ENCODE results near the gene MTA3.

Gene MTA3

DNA sequence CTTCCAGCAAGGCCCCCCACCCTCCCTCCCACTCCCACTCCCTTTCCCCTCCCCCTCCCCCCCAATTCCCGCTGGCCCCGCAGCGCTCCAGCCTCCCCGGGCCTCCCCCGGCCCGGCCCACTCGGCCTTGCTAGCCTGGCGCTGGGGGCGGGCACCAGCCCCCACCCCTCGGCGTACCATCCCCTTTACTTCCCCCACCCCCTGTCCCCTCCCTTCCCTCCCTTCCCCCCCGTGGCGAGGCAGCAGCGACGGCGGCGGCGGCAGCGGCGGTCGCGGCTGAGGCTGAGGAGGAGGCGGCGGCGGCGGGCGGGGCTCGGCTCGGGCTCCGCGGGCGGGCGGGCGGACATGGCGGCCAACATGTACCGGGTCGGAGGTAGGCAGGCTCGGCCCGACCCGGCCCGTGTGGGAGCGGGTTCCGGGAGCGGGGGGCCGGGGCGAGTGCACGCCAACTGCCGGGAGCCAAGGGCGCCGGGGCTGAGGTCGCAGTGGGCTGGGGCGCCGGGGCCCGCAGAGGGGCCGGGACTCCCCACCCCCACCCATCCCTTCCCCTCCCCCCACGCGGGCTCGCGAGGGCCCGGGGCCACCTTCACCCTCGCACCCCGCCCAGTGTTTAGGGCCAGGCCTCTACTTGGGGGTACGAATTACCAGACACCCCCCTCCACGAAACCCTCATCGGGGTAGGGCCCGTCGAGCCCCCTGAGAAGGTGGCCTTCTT lies at the start of gene MTA3:
MTA3 (plus strand) TSS at position 232 of the 715 bp plus-strand sequence; CDS start at position 346, 114 bp downstream.
- DNase-seq (ENCODE audit: low spot score), result peak; percentile 76
- TF ChIP-seq, protein P1, sequence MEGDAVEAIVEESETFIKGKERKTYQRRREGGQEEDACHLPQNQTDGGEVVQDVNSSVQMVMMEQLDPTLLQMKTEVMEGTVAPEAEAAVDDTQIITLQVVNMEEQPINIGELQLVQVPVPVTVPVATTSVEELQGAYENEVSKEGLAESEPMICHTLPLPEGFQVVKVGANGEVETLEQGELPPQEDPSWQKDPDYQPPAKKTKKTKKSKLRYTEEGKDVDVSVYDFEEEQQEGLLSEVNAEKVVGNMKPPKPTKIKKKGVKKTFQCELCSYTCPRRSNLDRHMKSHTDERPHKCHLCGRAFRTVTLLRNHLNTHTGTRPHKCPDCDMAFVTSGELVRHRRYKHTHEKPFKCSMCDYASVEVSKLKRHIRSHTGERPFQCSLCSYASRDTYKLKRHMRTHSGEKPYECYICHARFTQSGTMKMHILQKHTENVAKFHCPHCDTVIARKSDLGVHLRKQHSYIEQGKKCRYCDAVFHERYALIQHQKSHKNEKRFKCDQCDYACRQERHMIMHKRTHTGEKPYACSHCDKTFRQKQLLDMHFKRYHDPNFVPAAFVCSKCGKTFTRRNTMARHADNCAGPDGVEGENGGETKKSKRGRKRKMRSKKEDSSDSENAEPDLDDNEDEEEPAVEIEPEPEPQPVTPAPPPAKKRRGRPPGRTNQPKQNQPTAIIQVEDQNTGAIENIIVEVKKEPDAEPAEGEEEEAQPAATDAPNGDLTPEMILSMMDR (IDR thresholded peaks at IDR 0.05; ENCODE audit: borderline replicate concordance, control extremely low read depth, extremely low read depth, insufficient read depth, missing control alignments), result no peak
- in situ Hi-C loops (cut with MboI; ENCODE audit: low sequenced_read_pairs, unreplicated experiment), result no loop called here

GRCh38 chr2:42519624-42520023 lies 48.8 kb upstream of the MTA3 start:
- no peak for DNase-seq (ENCODE audit: low spot score)
- in situ Hi-C loops (cut with MboI; ENCODE audit: low sequenced_read_pairs, unreplicated experiment), result no loop called here

DNA sequence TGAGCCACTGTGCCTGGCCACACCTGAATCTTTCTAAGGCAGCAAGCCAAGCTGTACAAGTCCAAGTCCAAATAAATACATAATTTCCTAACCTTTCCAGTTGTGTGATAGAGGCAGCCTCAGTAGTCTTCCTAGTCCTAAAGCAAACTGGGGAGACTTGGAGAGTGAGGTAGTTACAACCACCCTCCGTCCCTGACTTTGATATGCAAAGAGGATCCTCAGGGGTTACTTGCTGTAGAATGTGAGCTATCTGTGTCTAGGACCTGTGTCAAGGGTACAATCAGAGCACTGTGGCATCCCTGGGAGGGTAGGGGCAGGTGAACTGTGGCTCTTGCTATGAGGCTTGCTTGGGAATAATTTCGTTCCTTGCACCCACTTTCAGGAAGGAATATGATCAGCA lies 46.4 kb upstream of the MTA3 start:
- DNase-seq (ENCODE audit: low spot score), result no peak
- TF ChIP-seq, protein P1 (IDR thresholded peaks at IDR 0.05; ENCODE audit: borderline replicate concordance, control extremely low read depth, extremely low read depth, insufficient read depth, missing control alignments), result no peak
- in situ Hi-C loops (cut with MboI; ENCODE audit: low sequenced_read_pairs, unreplicated experiment), result no loop called here

More at GRCh38 chr2:42519624-42520023, 48.8 kb upstream of the MTA3 start:
- TF ChIP-seq, protein P1 (IDR thresholded peaks at IDR 0.05; ENCODE audit: borderline replicate concordance, control extremely low read depth, extremely low read depth, insufficient read depth, missing control alignments), result no peak

GRCh38 chr2:42523341-42523740 lies 45.1 kb upstream of the MTA3 start:
- in situ Hi-C loops (cut with MboI; ENCODE audit: low sequenced_read_pairs, unreplicated experiment), result no loop called here
- TF ChIP-seq, protein P1 (IDR thresholded peaks at IDR 0.05; ENCODE audit: borderline replicate concordance, control extremely low read depth, extremely low read depth, insufficient read depth, missing control alignments), result no peak
- no peak for DNase-seq (ENCODE audit: low spot score)

- in situ Hi-C loops (cut with MboI; ENCODE audit: low sequenced_read_pairs, unreplicated experiment), result no loop called here
- TF ChIP-seq, protein P1 (IDR thresholded peaks at IDR 0.05; ENCODE audit: borderline replicate concordance, control extremely low read depth, extremely low read depth, insufficient read depth, missing control alignments), result no peak
- no peak for DNase-seq (ENCODE audit: low spot score)
Measured at GRCh38 chr2:42532397-42532796, 36.0 kb upstream of the MTA3 start.

GRCh38 chr2:42537493-42537892 lies 30.9 kb upstream of the MTA3 start:
- no peak for DNase-seq (ENCODE audit: low spot score)
- in situ Hi-C loops (cut with MboI; ENCODE audit: low sequenced_read_pairs, unreplicated experiment), result no loop called here
- TF ChIP-seq, protein P1 (IDR thresholded peaks at IDR 0.05; ENCODE audit: borderline replicate concordance, control extremely low read depth, extremely low read depth, insufficient read depth, missing control alignments), result no peak

All from GM13976 (cell line).